Sigmoid colon (tissue), 7 donors: Measurements from ENCODE around the gene SDK2. TPM values are rescaled to one million over a fixed set of nuclear protein-coding genes. Genes with fewer than 3 reads are reported as not detected.

Experiments used
- DNase-seq: peaks from one replicate; pipeline ENCODE4 v3.0.0-alpha.2; 2019
- H3K27ac ChIP-seq, 4 donors: fragments of 200-600 bp; sonication (generic); one replicate each; pipeline ENCODE4 v1.5.1; 2016 to 2019; ENCODE audit warnings: mild to moderate bottlenecking in 1 of 4
- H3K27me3 ChIP-seq, 3 donors: fragments of 200-600 bp; sonication (generic); one replicate each; pipeline ENCODE4 v1.5.1; 2019; ENCODE audit warnings: mild to moderate bottlenecking in 1 of 3
- H3K36me3 ChIP-seq, 4 donors: fragments of 200-600 bp; sonication (generic); one replicate each; pipeline ENCODE4 v1.5.1; 2016 to 2019
- H3K4me1 ChIP-seq, 4 donors: fragments of 200-600 bp; sonication (generic); one replicate each; pipeline ENCODE4 v1.5.1; 2017 to 2019
- H3K4me3 ChIP-seq, 4 donors: fragments of 200-600 bp; sonication (generic); one replicate each; pipeline ENCODE4 v1.5.1; 2017 to 2019; ENCODE audit warnings: mild to moderate bottlenecking in 2 of 4, moderate library complexity in 1 of 4
- H3K9me3 ChIP-seq, 4 donors: fragments of 200-600 bp in 3 of 4; sonication (generic) in 3 of 4; one replicate each; pipeline versions ENCODE4 v1.5.1 to v1.6.1; 2013 to 2019
- EP300 ChIP-seq, 4 donors: sonication (generic); formaldehyde crosslinking; IDR thresholded peaks; one replicate each; pipeline ENCODE4 v1.6.1; 2017; ENCODE audit warnings: antibody characterized with exemption in 4 of 4
- POLR2A ChIP-seq, 2 donors: fragments of 450-650 bp; IDR thresholded peaks; one replicate each; pipeline ENCODE4 v1.6.1; 2016; ENCODE audit warnings: antibody characterized with exemption in 2 of 2, mild to moderate bottlenecking in 2 of 2, moderate library complexity in 2 of 2
- POLR2AphosphoS5 ChIP-seq, 4 donors: sonication (generic); formaldehyde crosslinking; IDR thresholded peaks; one replicate each; pipeline ENCODE4 v1.6.1; 2017; ENCODE audit warnings: antibody characterized with exemption in 4 of 4
- WGBS, 2 donors: extraction: QIAGEN DNeasy Blood & Tissue Kit; methylation state at CpG; one replicate each; pipeline ENCODE4 v1.1.7; 2013; 5-methylcytosine and 5-hydroxymethylcytosine counted together
- intact Hi-C: fragments of 100-400 bp; cut with DNase I; formaldehyde crosslinking; loops from one replicate; pipeline ENCODE4 v1.15.1; 2023
- polyA plus RNA-seq, 3 donors: library from polyadenylated mRNA; stranded (reverse); fragments of 200-250 nt; gene quantifications; one replicate each; pipeline ENCODE4 v1.2.3, GENCODE V29; 2013
- total RNA-seq, 4 donors: library from RNA; depleted of rRNA; stranded (reverse); fragments of >200 nt; gene quantifications; one replicate each; pipeline ENCODE4 v1.1.0, GENCODE V29; 2016
- TF ChIP-seq, protein P1 (sequence below), 4 experiments: fragments of 450-650 bp in 3 of 4; fragments of 200-600 bp in 1 of 4; IDR thresholded peaks; one replicate each; pipeline ENCODE4 v1.5.1; 2016 to 2019; ENCODE audit warnings: antibody characterized with exemption in 4 of 4, mild to moderate bottlenecking in 3 of 4, moderate library complexity in 2 of 4
- donor health status: healthy with polysubstance abuse.
- donor health status: Bipolar disorder and iron deficiency.
- donor health status: healthy.

Gene SDK2
- total and polyA plus RNA-seq, 7 donors = under 0.01 to 1.9 (median 0.71) TPM

DNA sequence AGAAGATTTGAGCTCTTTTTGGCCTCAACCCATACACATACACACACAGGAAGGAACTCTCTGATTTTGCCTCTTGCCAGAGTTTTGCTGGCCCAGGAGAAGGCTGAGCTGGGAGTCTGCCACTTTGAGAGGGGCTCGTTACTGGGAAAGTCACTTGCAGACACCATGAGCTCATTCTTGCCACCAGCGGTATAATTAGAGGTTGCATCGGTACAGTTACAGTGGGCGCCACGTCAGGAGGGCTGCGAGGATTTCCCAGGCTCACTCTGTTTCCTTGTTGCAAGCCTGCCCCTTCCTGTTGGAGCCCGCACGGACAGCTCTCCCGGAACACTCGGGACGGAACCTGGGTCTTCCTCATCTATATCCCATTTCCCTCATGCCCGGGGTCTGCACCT, 3.1 kb upstream of the SDK2 start:
- H3K9me3 ChIP-seq = no peaks in the 10 kb centered on the region
- H3K36me3 ChIP-seq = no peaks in the 10 kb centered on the region
- TF ChIP-seq, protein P1, sequence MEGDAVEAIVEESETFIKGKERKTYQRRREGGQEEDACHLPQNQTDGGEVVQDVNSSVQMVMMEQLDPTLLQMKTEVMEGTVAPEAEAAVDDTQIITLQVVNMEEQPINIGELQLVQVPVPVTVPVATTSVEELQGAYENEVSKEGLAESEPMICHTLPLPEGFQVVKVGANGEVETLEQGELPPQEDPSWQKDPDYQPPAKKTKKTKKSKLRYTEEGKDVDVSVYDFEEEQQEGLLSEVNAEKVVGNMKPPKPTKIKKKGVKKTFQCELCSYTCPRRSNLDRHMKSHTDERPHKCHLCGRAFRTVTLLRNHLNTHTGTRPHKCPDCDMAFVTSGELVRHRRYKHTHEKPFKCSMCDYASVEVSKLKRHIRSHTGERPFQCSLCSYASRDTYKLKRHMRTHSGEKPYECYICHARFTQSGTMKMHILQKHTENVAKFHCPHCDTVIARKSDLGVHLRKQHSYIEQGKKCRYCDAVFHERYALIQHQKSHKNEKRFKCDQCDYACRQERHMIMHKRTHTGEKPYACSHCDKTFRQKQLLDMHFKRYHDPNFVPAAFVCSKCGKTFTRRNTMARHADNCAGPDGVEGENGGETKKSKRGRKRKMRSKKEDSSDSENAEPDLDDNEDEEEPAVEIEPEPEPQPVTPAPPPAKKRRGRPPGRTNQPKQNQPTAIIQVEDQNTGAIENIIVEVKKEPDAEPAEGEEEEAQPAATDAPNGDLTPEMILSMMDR (IDR thresholded peaks at IDR 0.05) = no peak
- TF ChIP-seq EP300 (IDR thresholded peaks at IDR 0.05) = no peak
- no peak for TF ChIP-seq POLR2AphosphoS5 (IDR thresholded peaks at IDR 0.05)
- no peak for TF ChIP-seq POLR2A (IDR thresholded peaks at IDR 0.05)
- no peak for DNase-seq
- peaks cover 8 to 72% (median 44%) of the 10 kb centered on the region in 3 donors for H3K27me3 ChIP-seq
- no peak overlapping the region for H3K4me3 ChIP-seq
- H3K27ac ChIP-seq = no peak overlapping the region
- intact Hi-C loops = loop anchor here (5.0 kb wide), 1 partner anchor 530 kb away; no protein-coding TSS in a partner anchor
- WGBS, 2 donors = 90 to 92% methylated on average over 12 of the region's 12 CpGs
- peaks cover 0 to 32% (median 30%) of the 10 kb centered on the region in 4 donors for H3K4me1 ChIP-seq

DNA sequence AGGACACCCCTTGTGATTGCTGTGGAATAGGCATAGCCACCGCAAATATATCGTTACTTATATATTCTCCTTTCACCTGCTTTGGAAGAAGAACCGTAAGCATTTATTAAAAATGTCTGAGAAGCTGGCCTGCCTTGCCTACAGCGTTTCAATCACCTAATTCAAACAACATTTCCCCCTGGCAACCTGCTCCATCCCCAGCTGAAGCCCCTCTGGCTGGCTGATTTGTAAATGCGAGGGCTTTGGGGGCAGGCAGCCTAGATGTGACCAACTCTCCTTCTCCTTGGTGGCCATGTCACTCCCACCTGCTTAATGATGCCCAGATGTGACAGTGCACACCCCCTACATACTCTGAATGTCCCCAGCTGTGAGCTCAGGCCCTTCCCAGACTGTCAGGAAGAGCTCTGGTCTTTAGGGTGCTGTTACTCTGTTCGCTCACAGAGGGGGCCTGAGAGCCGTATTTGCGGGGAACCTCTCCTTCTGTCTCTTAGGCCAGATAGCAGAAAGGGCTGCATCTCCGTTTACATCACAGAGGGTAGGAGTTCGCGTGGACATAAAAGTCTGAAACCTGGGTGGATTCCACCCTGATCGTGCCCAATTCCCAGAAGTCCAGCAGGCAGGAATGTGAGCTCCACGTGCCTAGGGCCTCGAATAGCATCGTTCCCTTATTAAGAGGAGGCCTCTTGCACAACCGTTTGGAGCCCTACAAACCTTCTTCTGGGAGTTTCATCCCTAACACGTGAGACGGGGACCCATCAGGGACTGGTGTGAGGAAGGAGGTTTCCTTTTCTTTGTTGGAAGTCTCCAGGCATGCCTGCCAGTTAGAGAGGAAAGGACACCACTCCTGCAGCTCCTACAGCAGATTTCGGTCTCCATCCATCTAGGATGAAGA, 2.4 kb upstream of the SDK2 start:
- H3K4me3 ChIP-seq = no peak overlapping the region
- DNase-seq = no peak
- H3K4me1 ChIP-seq = peaks cover 0 to 32% (median 30%) of the 10 kb centered on the region in 4 donors
- H3K27me3 ChIP-seq = peaks cover 10 to 79% (median 48%) of the 10 kb centered on the region in 3 donors
- TF ChIP-seq, protein P1 (IDR thresholded peaks at IDR 0.05) = no peak
- TF ChIP-seq EP300 (IDR thresholded peaks at IDR 0.05) = no peak
- TF ChIP-seq POLR2AphosphoS5 (IDR thresholded peaks at IDR 0.05) = no peak
- no peak for TF ChIP-seq POLR2A (IDR thresholded peaks at IDR 0.05)
- H3K27ac ChIP-seq = no peak overlapping the region
- WGBS, 2 donors = 73 to 86% methylated on average over 19 of the region's 19 CpGs
- no peaks in the 10 kb centered on the region for H3K9me3 ChIP-seq
- intact Hi-C loops = loop anchor here (5.0 kb wide), 1 partner anchor 531 kb away; no protein-coding TSS in a partner anchor
- H3K36me3 ChIP-seq = no peaks in the 10 kb centered on the region

DNA sequence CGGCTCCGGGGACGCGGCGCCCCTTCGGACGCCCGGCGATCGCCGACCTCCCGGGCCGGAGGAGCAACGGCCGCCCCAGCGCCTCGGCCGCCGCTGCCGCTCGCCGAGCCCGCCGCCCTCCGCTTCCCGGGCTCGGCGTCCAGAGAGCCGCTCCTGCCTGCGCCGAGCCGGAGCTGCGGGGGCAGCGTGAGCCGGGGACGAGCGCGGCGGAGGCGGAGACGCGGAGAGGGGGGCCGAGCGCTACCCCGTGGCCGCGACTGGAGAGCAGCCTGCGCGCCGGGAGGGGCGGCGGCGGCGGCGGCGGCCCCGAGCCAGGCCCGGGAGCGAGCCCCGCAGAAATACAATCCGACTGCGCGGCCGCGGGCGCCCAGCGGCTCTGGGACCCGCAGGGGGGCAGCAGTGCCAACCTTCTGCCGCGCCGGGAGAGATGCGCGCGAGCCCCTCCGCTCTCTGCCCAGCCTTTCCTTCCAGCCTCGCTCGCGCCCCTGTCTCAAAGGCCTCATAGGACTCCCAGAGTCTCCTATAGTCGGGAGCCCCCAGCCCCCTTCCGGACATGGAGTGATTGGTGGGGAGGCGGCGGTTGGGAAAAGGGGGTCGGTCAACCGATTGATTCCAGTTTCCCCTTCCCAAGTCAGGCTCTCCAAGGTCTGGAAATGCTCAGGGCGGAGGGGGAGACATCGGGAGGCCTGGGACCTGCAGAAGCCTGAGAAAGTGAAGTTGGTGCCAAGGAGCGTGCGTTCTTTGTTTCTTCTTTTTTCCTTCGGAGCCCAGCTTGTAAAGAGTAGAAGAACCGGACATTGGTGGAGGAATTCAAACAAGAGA, 1.0 kb upstream of the SDK2 start:
- no peak for TF ChIP-seq EP300 (IDR thresholded peaks at IDR 0.05)
- TF ChIP-seq, protein P1 (IDR thresholded peaks at IDR 0.05) = no peak
- no peak for TF ChIP-seq POLR2AphosphoS5 (IDR thresholded peaks at IDR 0.05)
- Histone ChIP-seq H3K4me3 (peak overlapping the region in 3 of 4 donors; percentile 45 to 54 (median 48)), H3K27me3 (peaks cover 12 to 91% (median 48%) of the 10 kb centered on the region in 3 donors), H3K9me3 (no peaks in the 10 kb centered on the region), H3K36me3 (no peaks in the 10 kb centered on the region), H3K27ac (peak overlapping the region in 3 of 4 donors; percentile 24 to 36 (median 32)), H3K4me1 (peaks cover 0 to 32% (median 30%) of the 10 kb centered on the region in 4 donors)
- DNase-seq = no peak
- WGBS, 2 donors = 6% methylated on average over 90 of the region's 90 CpGs
- intact Hi-C loops = loop anchor here (5.0 kb wide), 1 partner anchor 532 kb away; no protein-coding TSS in a partner anchor

- peak overlapping the region in 1 of 4 donors; percentile 23 for H3K27ac ChIP-seq
- H3K27me3 ChIP-seq = peaks cover 13 to 91% (median 48%) of the 10 kb centered on the region in 3 donors
- DNase-seq = no peak
Measured at GRCh38 chr17:73643852-73644144, 447 bp downstream of the SDK2 start.

More at GRCh38 chr17:73643852-73644144, 447 bp downstream of the SDK2 start:
- no peaks in the 10 kb centered on the region for H3K36me3 ChIP-seq
- 1% methylated on average over 13 of the region's 13 CpGs for WGBS, 2 donors
- H3K4me3 ChIP-seq = peak overlapping the region; percentile 16 to 54 (median 46)
- H3K4me1 ChIP-seq = peaks cover 0 to 32% (median 30%) of the 10 kb centered on the region in 4 donors
- TF ChIP-seq EP300 (IDR thresholded peaks at IDR 0.05) = no peak
- TF ChIP-seq POLR2AphosphoS5 (IDR thresholded peaks at IDR 0.05) = no peak
- TF ChIP-seq POLR2A (IDR thresholded peaks at IDR 0.05) = no peak
- TF ChIP-seq, protein P1 (IDR thresholded peaks at IDR 0.05) = no peak
- H3K9me3 ChIP-seq = no peaks in the 10 kb centered on the region
- intact Hi-C loops = no loop called here
